HCT116 (cell line): ENCODE measurements around the gene MAPKAP1.

Experiments
- ATF3 ChIP-seq: IDR thresholded peaks from 2 replicates; pipeline ENCODE4 v1.6.1; 2012
- CEBPB ChIP-seq: IDR thresholded peaks from 2 replicates; pipeline ENCODE4 v1.6.1; 2012; ENCODE audit warnings: low read depth
- EZH2 ChIP-seq: fragments of 200-600 bp; sonication (generic); IDR thresholded peaks from 2 replicates; pipeline ENCODE4 v1.6.1; 2017; ENCODE audit warnings: antibody characterized with exemption, mixed run types
- EZH2phosphoT487 ChIP-seq: fragments of 200-600 bp; IDR thresholded peaks from 2 replicates; pipeline ENCODE4 v1.6.1; 2018; ENCODE audit warnings: antibody characterized with exemption, borderline replicate concordance
- POLR2A ChIP-seq: IDR thresholded peaks from 2 replicates; pipeline ENCODE4 v1.7.0; 2011; ENCODE audit warnings: borderline replicate concordance; ENCODE audit not compliant: insufficient read depth, insufficient read length; ENCODE audit errors: extremely low read depth
- POLR2AphosphoS5 ChIP-seq: IDR thresholded peaks from 2 replicates; pipeline ENCODE4 v1.6.1; 2011; ENCODE audit warnings: mild to moderate bottlenecking, low read depth, low read length, moderate library complexity
- REST ChIP-seq: IDR thresholded peaks from 2 replicates; pipeline ENCODE4 v1.6.1; 2012; ENCODE audit warnings: low read depth
- TCF7L2 ChIP-seq: IDR thresholded peaks from 2 replicates; pipeline ENCODE4 v1.7.0; 2011; ENCODE audit warnings: borderline replicate concordance, inconsistent platforms; ENCODE audit not compliant: insufficient read depth, insufficient read length; ENCODE audit errors: extremely low read depth
- YY1 ChIP-seq: IDR thresholded peaks from 2 replicates; pipeline ENCODE4 v1.6.1; 2011; ENCODE audit warnings: low read length, low read depth, moderate library complexity, mild to moderate bottlenecking; ENCODE audit not compliant: insufficient replicate concordance; ENCODE audit errors: extremely low read depth
- TF ChIP-seq, protein P1 (sequence below), 3 experiments: fragments of 200-600 bp in 1 of 3; sonication (generic) in 1 of 3; IDR thresholded peaks in 2 of 3; conservative IDR thresholded peaks in 1 of 3; 2 replicates each; pipeline ENCODE4 v1.5.1; 2012 to 2017; ENCODE audit warnings: low read depth in 2 of 3, low read length in 2 of 3, antibody characterized with exemption in 1 of 3, borderline replicate concordance in 1 of 3, control low read depth in 1 of 3, mild to moderate bottlenecking in 1 of 3, mixed read lengths in 1 of 3, mixed run types in 1 of 3, moderate library complexity in 1 of 3; ENCODE audit not compliant: insufficient read depth in 1 of 3

DNA sequence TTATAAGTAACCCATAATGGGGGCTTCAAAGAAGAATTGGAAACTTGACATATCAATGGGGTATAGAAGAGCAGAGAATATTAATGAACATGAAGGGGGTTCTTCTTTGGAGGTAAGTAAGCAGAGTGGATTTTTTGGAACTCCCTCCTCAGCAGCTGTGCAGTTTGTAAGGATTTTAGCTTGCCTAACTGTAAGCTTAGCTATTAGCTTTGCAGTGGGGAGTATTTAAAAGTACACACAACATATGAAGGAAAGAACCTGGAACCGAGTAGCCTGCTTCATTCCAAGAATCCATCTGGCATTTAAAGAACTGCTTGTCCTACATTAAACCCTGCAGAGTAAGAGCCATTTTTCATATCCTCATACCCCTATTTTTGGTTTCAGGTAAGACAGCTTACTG lies 38.0 kb upstream of the MAPKAP1 start:
- TF ChIP-seq, protein P1, sequence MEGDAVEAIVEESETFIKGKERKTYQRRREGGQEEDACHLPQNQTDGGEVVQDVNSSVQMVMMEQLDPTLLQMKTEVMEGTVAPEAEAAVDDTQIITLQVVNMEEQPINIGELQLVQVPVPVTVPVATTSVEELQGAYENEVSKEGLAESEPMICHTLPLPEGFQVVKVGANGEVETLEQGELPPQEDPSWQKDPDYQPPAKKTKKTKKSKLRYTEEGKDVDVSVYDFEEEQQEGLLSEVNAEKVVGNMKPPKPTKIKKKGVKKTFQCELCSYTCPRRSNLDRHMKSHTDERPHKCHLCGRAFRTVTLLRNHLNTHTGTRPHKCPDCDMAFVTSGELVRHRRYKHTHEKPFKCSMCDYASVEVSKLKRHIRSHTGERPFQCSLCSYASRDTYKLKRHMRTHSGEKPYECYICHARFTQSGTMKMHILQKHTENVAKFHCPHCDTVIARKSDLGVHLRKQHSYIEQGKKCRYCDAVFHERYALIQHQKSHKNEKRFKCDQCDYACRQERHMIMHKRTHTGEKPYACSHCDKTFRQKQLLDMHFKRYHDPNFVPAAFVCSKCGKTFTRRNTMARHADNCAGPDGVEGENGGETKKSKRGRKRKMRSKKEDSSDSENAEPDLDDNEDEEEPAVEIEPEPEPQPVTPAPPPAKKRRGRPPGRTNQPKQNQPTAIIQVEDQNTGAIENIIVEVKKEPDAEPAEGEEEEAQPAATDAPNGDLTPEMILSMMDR (IDR thresholded peaks at IDR 0.05 in 2 of 3, conservative IDR thresholded peaks at IDR 0.05 in 1 of 3; ENCODE audit: borderline replicate concordance in 1 of 3, insufficient read depth in 1 of 3, low read depth in 2 of 3, low read length in 2 of 3) = no peak
- TF ChIP-seq EZH2phosphoT487 (no peak), CEBPB (no peak), YY1 (no peak), ATF3 (no peak), TCF7L2 (no peak), POLR2A (no peak), POLR2AphosphoS5 (no peak), EZH2 (no peak), REST (no peak)
